Measurements from ENCODE around the gene SLC5A10. TPM values are rescaled to one million over a fixed set of nuclear protein-coding genes. Genes with fewer than 3 reads are reported as not detected.
"Not testable (repeated sequence)": the region's sequence is repeated elsewhere in the genome, so short reads cannot be mapped to it uniquely, and the experiment has no call there.

SLC5A10 gene
- not detected in 2 replicates for total RNA-seq

- DNase-seq: peak; percentile 35
Observed at GRCh38 chr17:18951941-18952842, at the start of gene SLC5A10. Gene SLC5A10, plus strand, starts transcription at chr17:18952165. Its CDS starts 41 bp downstream, at chr17:18952206.

GRCh38 chr17:18904482-18904881, 47.5 kb upstream of the SLC5A10 start:
- no peak for DNase-seq

- DNase-seq: peak; percentile 9
Observed at GRCh38 chr17:18905226-18905625, 46.7 kb upstream of the SLC5A10 start.

GRCh38 chr17:18910326-18910725, 41.6 kb upstream of the SLC5A10 start:
- DNase-seq: no peak

- DNase-seq: no peak
Observed at GRCh38 chr17:18910881-18911280, 41.1 kb upstream of the SLC5A10 start.

GRCh38 chr17:18916816-18917500, 35.0 kb upstream of the SLC5A10 start:
- DNase-seq: no peak

GRCh38 chr17:18917506-18918032, 34.4 kb upstream of the SLC5A10 start:
- no peak for DNase-seq

GRCh38 chr17:18919963-18920362, 32.0 kb upstream of the SLC5A10 start:
- no peak for DNase-seq

- peak; percentile 54 for DNase-seq
Observed at GRCh38 chr17:18920911-18921441, 31.0 kb upstream of the SLC5A10 start.

- DNase-seq: no peak
Observed at GRCh38 chr17:18921485-18921884, 30.5 kb upstream of the SLC5A10 start.

GRCh38 chr17:18921912-18922451, 30.0 kb upstream of the SLC5A10 start:
- DNase-seq: no peak

GRCh38 chr17:18922596-18922995, 29.4 kb upstream of the SLC5A10 start:
- DNase-seq: not testable (repeated sequence)

- DNase-seq: no peak
Observed at GRCh38 chr17:18925187-18925586, 26.8 kb upstream of the SLC5A10 start.

GRCh38 chr17:18928628-18929125, 23.3 kb upstream of the SLC5A10 start:
- DNase-seq: no peak

GRCh38 chr17:18932360-18933055, 19.5 kb upstream of the SLC5A10 start:
- DNase-seq: no peak

- DNase-seq: no peak
Observed at GRCh38 chr17:18933102-18934058, 18.6 kb upstream of the SLC5A10 start.

GRCh38 chr17:18937981-18938691, 13.8 kb upstream of the SLC5A10 start:
- DNase-seq: no peak

- DNase-seq: no peak
Observed at GRCh38 chr17:18938692-18939023, 13.3 kb upstream of the SLC5A10 start.

- DNase-seq: no peak
Observed at GRCh38 chr17:18944646-18945045, 7.3 kb upstream of the SLC5A10 start.

GRCh38 chr17:18946536-18946935, 5.4 kb upstream of the SLC5A10 start:
- no peak for DNase-seq
